Erythroblast (primary cell): ENCODE data around the gene NBEA.

ENCODE experiments used
- GATA1 ChIP-seq: IDR thresholded peaks from 2 replicates; pipeline ENCODE4 v1.6.1; 2011; ENCODE audit warnings: low read depth, mild to moderate bottlenecking, control low read depth, low read length, moderate library complexity
- POLR2A ChIP-seq: IDR thresholded peaks from 2 replicates; pipeline ENCODE4 v1.6.1; 2011; ENCODE audit warnings: mild to moderate bottlenecking, low read length

GRCh38 chr13:35465371-35465770, 523.3 kb downstream of the NBEA start:
- no peak for TF ChIP-seq POLR2A
- TF ChIP-seq GATA1: no peak
